Endothelial cell (in vitro differentiated cells): Measurements from ENCODE around the gene SGMS1. TPM values are rescaled to one million over a fixed set of nuclear protein-coding genes. Genes with fewer than 3 reads are reported as not detected.

Source experiments
- DNase-seq: peaks from one replicate; pipeline ENCODE4 v3.0.0; 2021; ENCODE audit warnings: low spot score
- H3K27ac Mint-ChIP-seq: one replicate; pipeline ENCODE4 v1.8.0; 2021; ENCODE audit warnings: mixed read lengths, inconsistent platforms; ENCODE audit not compliant: unreplicated experiment
- H3K27me3 Mint-ChIP-seq: one replicate; pipeline ENCODE4 v1.8.0; 2021; ENCODE audit warnings: mild to moderate bottlenecking, moderate library complexity, mixed read lengths, inconsistent platforms; ENCODE audit not compliant: unreplicated experiment
- H3K36me3 Mint-ChIP-seq: one replicate; pipeline ENCODE4 v1.8.0; 2021; ENCODE audit warnings: mild to moderate bottlenecking, low read depth, mixed read lengths, inconsistent platforms; ENCODE audit not compliant: unreplicated experiment
- H3K4me1 Mint-ChIP-seq: one replicate; pipeline ENCODE4 v1.8.0; 2021; ENCODE audit warnings: mild to moderate bottlenecking, mixed read lengths, inconsistent platforms; ENCODE audit not compliant: unreplicated experiment
- H3K4me3 Mint-ChIP-seq: one replicate; pipeline ENCODE4 v1.8.0; 2021; ENCODE audit warnings: mild to moderate bottlenecking, mixed read lengths, inconsistent platforms; ENCODE audit not compliant: unreplicated experiment
- H3K9me3 Mint-ChIP-seq: one replicate; pipeline ENCODE4 v1.8.0; 2021; ENCODE audit warnings: mixed read lengths, inconsistent platforms; ENCODE audit not compliant: unreplicated experiment
- total RNA-seq: library from RNA; stranded (reverse); fragmentation: NEBNext Ultra II Directional; extraction: Animal tissue kit (Norgen Biotek cat#: 25700); gene quantifications from one replicate; pipeline ENCODE4 v1.2.1, GENCODE V29; 2021; ENCODE audit not compliant: unreplicated experiment
- TF ChIP-seq, protein P1 (sequence below): fragments of 200-600 bp; sonication (generic); IDR thresholded peaks from one replicate; pipeline ENCODE4 v1.5.0; 2021; ENCODE audit warnings: antibody characterized with exemption; ENCODE audit not compliant: unreplicated experiment

Gene SGMS1
- total RNA-seq, 1 donor from 2014 or later: 12.4 TPM

DNA sequence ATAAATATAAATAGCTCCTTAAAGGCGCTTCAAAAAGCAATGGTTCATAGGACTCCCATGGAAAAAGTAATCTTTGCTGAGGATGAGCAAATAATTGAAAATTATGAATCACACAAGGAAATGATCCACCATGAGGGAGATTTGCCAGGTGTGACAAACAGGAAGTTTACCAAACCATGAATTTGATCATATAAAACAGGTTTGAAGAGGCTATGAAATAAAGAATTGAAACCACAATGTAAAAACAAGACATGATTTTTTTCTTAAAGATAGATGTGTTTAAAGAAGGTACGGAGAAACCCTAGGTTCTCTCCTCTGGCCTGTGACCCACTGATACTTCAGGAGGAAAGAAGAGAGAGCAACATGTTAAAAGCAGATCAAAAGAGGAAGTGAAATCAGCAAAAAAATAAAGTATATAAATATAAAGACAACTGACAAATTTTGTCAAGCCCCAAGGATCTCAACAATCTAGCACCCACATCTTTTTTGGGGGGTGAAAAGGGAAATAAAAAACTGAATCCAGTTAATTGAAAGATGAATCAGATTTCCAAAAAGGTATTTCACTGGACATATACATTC is 261.1 kb downstream of the SGMS1 start:
- Mint-ChIP-seq H3K27ac (no peak overlapping the region), H3K9me3 (no peaks in the 10 kb centered on the region), H3K27me3 (no peaks in the 10 kb centered on the region), H3K4me1 (peaks cover 8% of the 10 kb centered on the region), H3K36me3 (no peaks in the 10 kb centered on the region), H3K4me3 (no peak overlapping the region)
- TF ChIP-seq, protein P1, sequence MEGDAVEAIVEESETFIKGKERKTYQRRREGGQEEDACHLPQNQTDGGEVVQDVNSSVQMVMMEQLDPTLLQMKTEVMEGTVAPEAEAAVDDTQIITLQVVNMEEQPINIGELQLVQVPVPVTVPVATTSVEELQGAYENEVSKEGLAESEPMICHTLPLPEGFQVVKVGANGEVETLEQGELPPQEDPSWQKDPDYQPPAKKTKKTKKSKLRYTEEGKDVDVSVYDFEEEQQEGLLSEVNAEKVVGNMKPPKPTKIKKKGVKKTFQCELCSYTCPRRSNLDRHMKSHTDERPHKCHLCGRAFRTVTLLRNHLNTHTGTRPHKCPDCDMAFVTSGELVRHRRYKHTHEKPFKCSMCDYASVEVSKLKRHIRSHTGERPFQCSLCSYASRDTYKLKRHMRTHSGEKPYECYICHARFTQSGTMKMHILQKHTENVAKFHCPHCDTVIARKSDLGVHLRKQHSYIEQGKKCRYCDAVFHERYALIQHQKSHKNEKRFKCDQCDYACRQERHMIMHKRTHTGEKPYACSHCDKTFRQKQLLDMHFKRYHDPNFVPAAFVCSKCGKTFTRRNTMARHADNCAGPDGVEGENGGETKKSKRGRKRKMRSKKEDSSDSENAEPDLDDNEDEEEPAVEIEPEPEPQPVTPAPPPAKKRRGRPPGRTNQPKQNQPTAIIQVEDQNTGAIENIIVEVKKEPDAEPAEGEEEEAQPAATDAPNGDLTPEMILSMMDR: no peak
- no peak for DNase-seq

DNA sequence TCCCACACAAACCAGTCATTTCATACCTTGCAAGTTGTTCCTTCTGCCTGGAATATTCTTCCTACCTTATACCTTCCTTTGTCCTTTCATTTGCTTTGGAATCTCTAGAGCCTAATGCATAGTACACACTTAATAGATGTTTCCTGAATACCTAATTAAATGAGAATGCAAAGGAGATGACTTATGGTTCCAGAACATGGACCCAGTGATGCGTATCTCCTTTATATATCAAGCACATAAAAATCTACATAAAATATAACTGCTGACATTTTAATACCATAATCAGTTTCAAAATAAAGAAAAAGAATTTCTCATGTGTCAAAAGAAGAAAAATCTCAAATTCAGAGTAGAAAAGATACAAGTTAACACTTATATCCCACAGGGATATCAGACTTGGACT is 261.8 kb downstream of the SGMS1 start:
- Mint-ChIP-seq H3K27me3 (no peaks in the 10 kb centered on the region), H3K9me3 (no peaks in the 10 kb centered on the region), H3K4me1 (peaks cover 8% of the 10 kb centered on the region), H3K4me3 (no peak overlapping the region), H3K27ac (no peak overlapping the region), H3K36me3 (no peaks in the 10 kb centered on the region)
- no peak for DNase-seq
- TF ChIP-seq, protein P1: no peak

DNA sequence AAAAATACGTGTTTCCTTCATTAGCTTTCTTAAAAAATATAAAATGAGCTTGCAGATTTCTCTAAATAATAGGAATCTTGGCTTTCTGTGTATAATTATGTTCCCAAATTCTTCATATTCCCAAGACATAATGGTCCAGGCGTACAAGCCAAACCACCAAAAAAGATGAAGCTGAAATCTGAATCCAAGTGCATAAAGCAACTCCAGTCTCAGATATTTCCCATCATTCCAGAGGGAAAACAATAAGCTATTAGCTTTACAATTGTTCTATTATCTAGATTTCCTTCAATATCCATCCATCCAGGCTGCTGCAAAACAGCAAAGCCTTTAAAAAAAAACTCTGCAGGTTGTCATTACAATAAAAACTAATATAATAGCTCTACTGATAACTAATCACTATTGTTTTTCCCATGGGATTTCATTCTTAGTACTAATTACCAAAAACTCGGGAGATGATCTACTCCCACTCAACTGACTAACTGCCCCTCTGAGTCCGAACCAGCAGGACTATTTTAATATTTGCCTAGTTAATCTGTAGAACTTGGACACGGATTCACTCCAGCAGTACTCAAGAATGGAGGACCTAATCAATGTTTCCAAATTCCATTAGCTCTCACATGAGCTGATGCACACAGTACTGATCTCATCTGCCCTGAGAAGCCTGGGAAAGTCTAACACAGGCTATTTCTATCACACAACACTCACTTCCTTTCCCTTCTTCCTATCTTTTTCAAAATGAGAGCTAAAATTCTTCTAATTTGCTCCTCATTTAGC is 263.5 kb downstream of the SGMS1 start:
- H3K4me3 Mint-ChIP-seq: no peak overlapping the region
- TF ChIP-seq, protein P1: no peak
- no peaks in the 10 kb centered on the region for H3K27me3 Mint-ChIP-seq
- no peak overlapping the region for H3K27ac Mint-ChIP-seq
- H3K36me3 Mint-ChIP-seq: peaks cover 4% of the 10 kb centered on the region
- no peaks in the 10 kb centered on the region for H3K9me3 Mint-ChIP-seq
- H3K4me1 Mint-ChIP-seq: peaks cover 8% of the 10 kb centered on the region
- no peak for DNase-seq

DNA sequence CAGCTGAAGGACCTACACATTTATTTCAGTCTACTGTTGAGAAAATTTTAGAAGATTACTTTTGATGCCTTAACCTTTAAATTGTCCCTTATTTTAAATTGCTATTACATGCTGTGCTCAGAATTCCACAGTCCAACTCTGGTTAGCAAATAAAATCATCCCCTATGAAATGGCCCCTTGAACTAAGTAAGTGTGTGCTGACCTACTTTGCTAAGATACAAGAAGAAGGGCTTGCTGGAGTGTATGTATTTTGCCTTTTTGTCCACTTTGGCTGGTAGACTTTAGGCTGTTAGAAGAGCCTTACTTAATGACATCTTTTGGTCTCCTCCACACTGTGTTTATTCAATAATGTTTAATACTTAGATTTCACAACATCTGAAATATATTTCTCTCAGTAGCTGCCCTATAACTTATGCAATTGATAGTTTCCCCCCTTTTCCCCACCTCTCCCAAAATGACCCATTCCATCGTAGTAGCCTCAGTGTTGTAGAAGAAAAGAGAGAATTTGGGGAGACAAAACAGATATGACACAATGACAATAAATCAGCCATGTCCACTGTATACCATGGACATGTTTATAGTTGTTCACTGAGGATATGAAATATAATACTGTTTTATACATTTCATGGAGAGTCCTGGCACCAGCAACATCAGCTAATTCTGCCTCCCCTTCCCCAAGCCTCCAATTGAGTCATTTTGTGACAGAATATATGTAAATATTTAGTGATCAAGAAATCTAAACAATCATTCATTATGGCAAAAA is 264.6 kb downstream of the SGMS1 start:
- Mint-ChIP-seq H3K27me3 (no peaks in the 10 kb centered on the region), H3K36me3 (peaks cover 4% of the 10 kb centered on the region), H3K27ac (no peak overlapping the region), H3K9me3 (no peaks in the 10 kb centered on the region), H3K4me3 (no peak overlapping the region), H3K4me1 (peaks cover 8% of the 10 kb centered on the region)
- no peak for DNase-seq
- TF ChIP-seq, protein P1: no peak
